GM12878 (cell line): ENCODE data around the gene CD2BP2. TPM values are rescaled to one million over a fixed set of nuclear protein-coding genes. Genes with fewer than 3 reads are reported as not detected.

Source experiments
- ATAC-seq: fragments of 200-7000 bp; cut with Tn5 transposase; 3 replicates; pipeline ENCODE4 v1.9.1; 2020; ENCODE audit warnings: mild to moderate bottlenecking, moderate library complexity
- BruUV-seq: library from RNA; stranded (reverse); fragments of 400-500 nt; replicated peaks from 2 replicates; lab custom pipeline; 2021; lab: Mats Ljungman, UMichigan
- CTCF ChIA-PET: fragments of 300-600 bp; sonication (Branson Sonifier 250); formaldehyde crosslinking; extraction: SDS; loops from one replicate; lab custom pipeline; 2021; ENCODE audit warnings: inconsistent platforms; lab: Yijun Ruan, JAX
- POLR2A ChIA-PET: fragments of 350-600 bp; formaldehyde crosslinking; extraction: SDS; loops from one replicate; lab custom pipeline; 2021; ENCODE audit warnings: inconsistent platforms; lab: Charles Lee
- RAD21 ChIA-PET: fragments of 300-600 bp; sonication (Branson Sonifier 250); formaldehyde crosslinking; loops from one replicate; lab custom pipeline; 2023; ENCODE audit warnings: antibody characterized with exemption; ENCODE audit not compliant: unreplicated experiment; lab: Charles Lee
- SMC1A ChIA-PET: fragments of 300-600 bp; sonication (Branson Sonifier 250); formaldehyde crosslinking; loops from one replicate; lab custom pipeline; 2023; ENCODE audit not compliant: unreplicated experiment, uncharacterized antibody; lab: Charles Lee
- DNase-seq: peaks from one replicate; pipeline ENCODE4 v3.0.0-alpha.2; 2011; ENCODE audit warnings: low read depth, low spot score
- FAIRE-seq: peaks from 3 replicates; lab custom pipeline; 2011; peaks lifted over from hg19 to GRCh38; lab: Jason Lieb, UNC
- H2AFZ ChIP-seq: 2 replicates; pipeline ENCODE4 v1.6.0; 2011; ENCODE audit warnings: low read depth, low read length, control low read depth; ENCODE audit not compliant: control insufficient read depth
- H3K27ac ChIP-seq: 2 replicates; pipeline ENCODE4 v1.5.1; 2011; ENCODE audit warnings: control low read depth; ENCODE audit not compliant: control insufficient read depth, insufficient read depth
- H3K27me3 ChIP-seq, 2 experiments: replicated peaks in 1 of 2; 2 replicates each; pipeline versions ENCODE4 v1.6.0 to v1.6.1; 2011; ENCODE audit warnings: low read length in 1 of 2; ENCODE audit not compliant: control insufficient read depth in 2 of 2, insufficient read depth in 2 of 2
- H3K36me3 ChIP-seq, 2 experiments: 2 replicates each; pipeline ENCODE4 v1.5.1; 2011; ENCODE audit warnings: low read length in 1 of 2; ENCODE audit not compliant: control insufficient read depth in 2 of 2, insufficient read depth in 2 of 2
- H3K4me1 ChIP-seq: 2 replicates; pipeline ENCODE4 v1.6.1; 2011; ENCODE audit warnings: mild to moderate bottlenecking, low read length, moderate library complexity, mixed read lengths; ENCODE audit not compliant: control insufficient read depth, insufficient read depth
- H3K4me2 ChIP-seq: 2 replicates; pipeline ENCODE4 v1.6.0; 2011; ENCODE audit warnings: control low read depth; ENCODE audit not compliant: control insufficient read depth, insufficient read depth
- H3K4me3 ChIP-seq: fragments of 200-600 bp; sonication (generic); 2 replicates; pipeline ENCODE4 v1.5.1; 2016
- H3K79me2 ChIP-seq: 2 replicates; pipeline ENCODE4 v1.6.0; 2011; ENCODE audit warnings: low read length; ENCODE audit not compliant: control insufficient read depth, insufficient read depth
- H3K9ac ChIP-seq: 2 replicates; pipeline ENCODE4 v1.8.0; 2011; ENCODE audit warnings: low read length, control low read depth, mixed read lengths; ENCODE audit not compliant: control insufficient read depth, insufficient read depth
- H3K9me3 ChIP-seq: replicated peaks from 3 replicates; pipeline ENCODE4 v1.5.1; 2011; ENCODE audit warnings: mild to moderate bottlenecking, low read length; ENCODE audit not compliant: control insufficient read depth, insufficient read depth
- H4K20me1 ChIP-seq: 2 replicates; pipeline ENCODE4 v1.6.0; 2011; ENCODE audit not compliant: control insufficient read depth, insufficient read depth
- CBX3 ChIP-seq: fragments of 200-600 bp; sonication (generic); IDR thresholded peaks from 2 replicates; pipeline ENCODE4 v1.6.1; 2016; ENCODE audit warnings: low read depth, borderline replicate concordance
- EZH2 ChIP-seq: IDR thresholded peaks from 2 replicates; pipeline ENCODE4 v1.6.1; 2012; ENCODE audit warnings: low read depth, mild to moderate bottlenecking, control low read depth, inconsistent platforms, low read length, borderline replicate concordance; ENCODE audit not compliant: control insufficient read depth
- GABPA ChIP-seq: IDR thresholded peaks from 2 replicates; pipeline ENCODE4 v1.6.1; 2014; ENCODE audit warnings: antibody characterized with exemption, low read depth, mild to moderate bottlenecking, inconsistent platforms
- KLF5 ChIP-seq: fragments of 450-650 bp; IDR thresholded peaks from 2 replicates; pipeline ENCODE4 v1.6.1; 2014; ENCODE audit warnings: mild to moderate bottlenecking; ENCODE audit not compliant: partially characterized antibody
- MYC ChIP-seq: IDR thresholded peaks from 2 replicates; pipeline ENCODE4 v1.6.1; 2011; ENCODE audit warnings: mild to moderate bottlenecking, low read length, moderate library complexity, inconsistent platforms; ENCODE audit not compliant: insufficient read depth, insufficient replicate concordance, insufficient read length, severe bottlenecking
- NR2F1 ChIP-seq: fragments of 450-650 bp; conservative IDR thresholded peaks from 2 replicates; pipeline ENCODE4 v1.6.1; 2017; ENCODE audit warnings: mild to moderate bottlenecking
- POLR2AphosphoS5 ChIP-seq: IDR thresholded peaks from 2 replicates; pipeline ENCODE4 v1.6.1; 2011; ENCODE audit warnings: mild to moderate bottlenecking, low read length, inconsistent platforms
- POU2F2 ChIP-seq: IDR thresholded peaks from 3 replicates; pipeline ENCODE4 v1.6.1; 2011; ENCODE audit warnings: low read depth, mild to moderate bottlenecking, low read length, borderline replicate concordance
- RAD21 ChIP-seq: IDR thresholded peaks from 2 replicates; pipeline ENCODE4 v1.6.1; 2011; ENCODE audit warnings: mild to moderate bottlenecking, low read depth, low read length, moderate library complexity; ENCODE audit not compliant: insufficient read depth
- STAT3 ChIP-seq: IDR thresholded peaks from 2 replicates; pipeline ENCODE4 v1.6.1; 2011; ENCODE audit warnings: low read depth, low read length, improper control_type of control experiment
- TAF1 ChIP-seq: IDR thresholded peaks from 2 replicates; pipeline ENCODE4 v1.6.1; 2011; ENCODE audit warnings: mild to moderate bottlenecking, low read depth, low read length, borderline replicate concordance
- WGBS: methylation state at CpG from one replicate; pipeline ENCODE4 v1.1.6; 2016; ENCODE audit warnings: low lambda C conversion rate; ENCODE audit not compliant: insufficient replicate concordance, insufficient coverage; ENCODE audit errors: missing lambda C conversion rate; 5-methylcytosine and 5-hydroxymethylcytosine counted together
- in situ Hi-C: fragments of 300-500 bp; cut with MboI; formaldehyde crosslinking; loops from 9 replicates; pipeline ENCODE4 v1.14.3; 2018; ENCODE audit warnings: mixed read lengths
- intact Hi-C: fragments of 100-400 bp; cut with micrococcal nuclease; formaldehyde crosslinking; loops from one replicate; pipeline ENCODE4 v1.14.2; 2022; ENCODE audit not compliant: unreplicated experiment
- polyA plus RNA-seq, 11 experiments: library from polyadenylated mRNA; depleted of rRNA in 4 of 11; unstranded in 6 of 11; stranded (reverse) in 5 of 11; fragments of >200 nt; fragmentation: Nextera tagmentation in 4 of 11; fragmentation: Illumina TruSeq in 1 of 11; extraction: Ambion mirVana in 4 of 11; extraction: Trizol in 1 of 11; gene quantifications; 1 replicate in 1 of 11; 2 replicates in 10 of 11; pipeline versions ENCODE4 v1.2.1 to v1.2.3, GENCODE V29; 2011 to 2016; ENCODE audit warnings: inconsistent platforms in 2 of 11, missing spikeins in 2 of 11, low read depth in 1 of 11
- total RNA-seq, 4 experiments: library from RNA; depleted of rRNA in 3 of 4; stranded (reverse); fragments of >200 nt in 3 of 4; fragmentation: Illumina TruSeq in 1 of 4; extraction: Trizol in 1 of 4; gene quantifications; 2 replicates each; pipeline versions ENCODE4 v1.2.1 to v1.2.3, GENCODE V29; 2013 to 2021
- TF ChIP-seq, protein P1 (sequence below): IDR thresholded peaks from 2 replicates; pipeline ENCODE4 v1.6.1; 2012; ENCODE audit warnings: improper control_type of control experiment, low read depth, low read length; ENCODE audit not compliant: insufficient replicate concordance

The CD2BP2 gene
- total and polyA plus RNA-seq, 10 of the 15 experiments (the other 5 are each of a cell fraction or from before 2014, with no cell fraction given), result 3.3 to 47.9 (median 31.8) TPM

DNA sequence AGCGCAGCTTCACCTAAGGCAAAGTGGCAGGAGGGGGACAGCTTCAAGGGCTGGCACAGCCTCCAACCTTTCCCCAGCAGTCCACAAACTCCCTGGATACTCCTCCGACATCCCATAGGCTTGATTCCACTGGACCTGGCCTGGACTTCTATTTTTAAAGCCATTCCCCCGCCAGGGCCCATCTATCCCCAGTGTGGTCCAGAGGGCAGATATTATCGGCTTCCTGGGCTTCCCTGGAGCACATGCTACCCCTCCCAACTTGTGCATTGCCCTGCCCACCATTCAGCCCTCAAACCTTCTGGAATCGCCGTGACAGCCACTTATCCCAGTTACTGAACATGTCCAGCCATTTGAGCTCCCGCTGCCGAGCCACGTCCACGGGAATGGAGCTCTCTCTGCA lies 10.1 kb upstream of the CD2BP2 start:
- Histone ChIP-seq H3K4me2 (no peak overlapping the region), H3K9me3 (no peaks in the 10 kb centered on the region), H4K20me1 (peaks cover 17% of the 10 kb centered on the region), H3K27ac (no peak overlapping the region), H3K4me3 (no peak overlapping the region), H3K4me1 (peaks cover 6% of the 10 kb centered on the region), H3K79me2 (peaks cover 35% of the 10 kb centered on the region), H3K27me3 (no peaks in the 10 kb centered on the region), H2AFZ (no peak overlapping the region), H3K9ac (no peak overlapping the region)
- intact Hi-C loops (no loop called here), in situ Hi-C loops (no loop called here)
- no peak for ATAC-seq
- POLR2A ChIA-PET, result interaction anchor here (1.2 to 1.5 kb wide), 3 partner anchors 8 to 309 kb away, joined by 3 to 5 read pairs (median 3); partner anchors contain the start of gene CD2BP2
- DNase-seq, result no peak
- SMC1A ChIA-PET, result interaction anchor here (1.1 to 1.6 kb wide), 4 partner anchors 9 to 45 kb away, joined by 3 to 4 read pairs (median 3); no protein-coding TSS in a partner anchor
- no TSS peak for BruUV-seq
- RAD21 ChIA-PET, result interaction anchor here (0.7 to 1.4 kb wide), 6 partner anchors 8 to 274 kb away, joined by 3 to 6 read pairs (median 4); partner anchors contain the start of genes CD2BP2 and TBX6
- 86% methylated on average over 10 of the region's 10 CpGs for WGBS
- CTCF ChIA-PET, result interaction anchor here (0.5 to 9.0 kb wide), 7 partner anchors 18 to 273 kb away, joined by 3 to 70 read pairs (median 5); partner anchors contain the start of genes SEPTIN1, TBX6 and ZNF771
- FAIRE-seq, result no peak
- no peak for TF ChIP-seq EZH2
- no peak for TF ChIP-seq KLF5
- no peak for TF ChIP-seq STAT3
- TF ChIP-seq, all 136 proteins: peak for 0
- H3K36me3 ChIP-seq, result peaks cover 4 to 15% of the 10 kb centered on the region in 2 experiments

- RAD21 ChIA-PET, result interaction anchor here (1.9 kb wide), 1 partner anchor 9 kb away, joined by 7 read pairs; the partner anchor contains the start of gene TBC1D10B
- H3K36me3 ChIP-seq, result peaks cover 18 to 22% of the 10 kb centered on the region in 2 experiments
- in situ Hi-C loops, result no loop called here
- SMC1A ChIA-PET, result no interaction called here
- WGBS, result 93% methylated on average over 7 of the region's 7 CpGs
- no peak for ATAC-seq
- no peak overlapping the region for H3K4me3 ChIP-seq
- H4K20me1 ChIP-seq, result peaks cover 6% of the 10 kb centered on the region; the same call in 1 of the 2 replicates
- no peaks in the 10 kb centered on the region for H3K9me3 ChIP-seq
- CTCF ChIA-PET, result no interaction called here
- peaks cover 4% of the 10 kb centered on the region for H3K79me2 ChIP-seq
- no peak overlapping the region for H3K4me2 ChIP-seq
- FAIRE-seq, result no peak
- no peak overlapping the region for H3K27ac ChIP-seq
- peaks cover 6% of the 10 kb centered on the region; the same call in 1 of the 2 replicates for H3K4me1 ChIP-seq
- DNase-seq, result no peak
- POLR2A ChIA-PET, result no interaction called here
- intact Hi-C loops, result no loop called here
- no peaks in the 10 kb centered on the region for H3K27me3 ChIP-seq
- BruUV-seq, result no TSS peak
- H2AFZ ChIP-seq, result no peak overlapping the region
- H3K9ac ChIP-seq, result no peak overlapping the region
- TF ChIP-seq MYC (no peak), POU2F2 (no peak), TAF1 (no peak), CBX3 (no peak), NR2F1 (no peak), POLR2AphosphoS5 (no peak), RAD21 (no peak), GABPA (no peak)
- TF ChIP-seq, protein P1, sequence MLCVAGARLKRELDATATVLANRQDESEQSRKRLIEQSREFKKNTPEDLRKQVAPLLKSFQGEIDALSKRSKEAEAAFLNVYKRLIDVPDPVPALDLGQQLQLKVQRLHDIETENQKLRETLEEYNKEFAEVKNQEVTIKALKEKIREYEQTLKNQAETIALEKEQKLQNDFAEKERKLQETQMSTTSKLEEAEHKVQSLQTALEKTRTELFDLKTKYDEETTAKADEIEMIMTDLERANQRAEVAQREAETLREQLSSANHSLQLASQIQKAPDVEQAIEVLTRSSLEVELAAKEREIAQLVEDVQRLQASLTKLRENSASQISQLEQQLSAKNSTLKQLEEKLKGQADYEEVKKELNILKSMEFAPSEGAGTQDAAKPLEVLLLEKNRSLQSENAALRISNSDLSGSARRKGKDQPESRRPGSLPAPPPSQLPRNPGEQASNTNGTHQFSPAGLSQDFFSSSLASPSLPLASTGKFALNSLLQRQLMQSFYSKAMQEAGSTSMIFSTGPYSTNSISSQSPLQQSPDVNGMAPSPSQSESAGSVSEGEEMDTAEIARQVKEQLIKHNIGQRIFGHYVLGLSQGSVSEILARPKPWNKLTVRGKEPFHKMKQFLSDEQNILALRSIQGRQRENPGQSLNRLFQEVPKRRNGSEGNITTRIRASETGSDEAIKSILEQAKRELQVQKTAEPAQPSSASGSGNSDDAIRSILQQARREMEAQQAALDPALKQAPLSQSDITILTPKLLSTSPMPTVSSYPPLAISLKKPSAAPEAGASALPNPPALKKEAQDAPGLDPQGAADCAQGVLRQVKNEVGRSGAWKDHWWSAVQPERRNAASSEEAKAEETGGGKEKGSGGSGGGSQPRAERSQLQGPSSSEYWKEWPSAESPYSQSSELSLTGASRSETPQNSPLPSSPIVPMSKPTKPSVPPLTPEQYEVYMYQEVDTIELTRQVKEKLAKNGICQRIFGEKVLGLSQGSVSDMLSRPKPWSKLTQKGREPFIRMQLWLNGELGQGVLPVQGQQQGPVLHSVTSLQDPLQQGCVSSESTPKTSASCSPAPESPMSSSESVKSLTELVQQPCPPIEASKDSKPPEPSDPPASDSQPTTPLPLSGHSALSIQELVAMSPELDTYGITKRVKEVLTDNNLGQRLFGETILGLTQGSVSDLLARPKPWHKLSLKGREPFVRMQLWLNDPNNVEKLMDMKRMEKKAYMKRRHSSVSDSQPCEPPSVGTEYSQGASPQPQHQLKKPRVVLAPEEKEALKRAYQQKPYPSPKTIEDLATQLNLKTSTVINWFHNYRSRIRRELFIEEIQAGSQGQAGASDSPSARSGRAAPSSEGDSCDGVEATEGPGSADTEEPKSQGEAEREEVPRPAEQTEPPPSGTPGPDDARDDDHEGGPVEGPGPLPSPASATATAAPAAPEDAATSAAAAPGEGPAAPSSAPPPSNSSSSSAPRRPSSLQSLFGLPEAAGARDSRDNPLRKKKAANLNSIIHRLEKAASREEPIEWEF, result no peak
These were observed 6.1 kb upstream of the CD2BP2 start for GRCh38 chr16:30361180-30361579.
